Astrocyte of the cerebellum (primary cell): ENCODE data around the gene CENPW.

Source experiments
- DNase-seq: peaks from one replicate; pipeline ENCODE4 v3.0.0-alpha.2; 2011; ENCODE audit warnings: low read depth
- H3K4me3 ChIP-seq: 2 replicates; pipeline ENCODE4 v1.5.1; 2011; ENCODE audit warnings: mild to moderate bottlenecking, low read depth, low read length, moderate library complexity
- in situ Hi-C: cut with HindIII; loops from 2 replicates; pipeline ENCODE4 v1.10.0; 2017; ENCODE audit warnings: low sequenced_read_pairs
- TF ChIP-seq, protein P1 (sequence below): IDR thresholded peaks from 2 replicates; pipeline ENCODE4 v1.5.1; 2012; ENCODE audit warnings: low read length, low read depth, moderate library complexity, mild to moderate bottlenecking; ENCODE audit errors: missing control alignments

The CENPW gene

GRCh38 chr6:126308362-126308761 lies 31.6 kb upstream of the CENPW start:
- no peak overlapping the region for H3K4me3 ChIP-seq
- no peak for DNase-seq
- in situ Hi-C loops = no loop called here
- TF ChIP-seq, protein P1, sequence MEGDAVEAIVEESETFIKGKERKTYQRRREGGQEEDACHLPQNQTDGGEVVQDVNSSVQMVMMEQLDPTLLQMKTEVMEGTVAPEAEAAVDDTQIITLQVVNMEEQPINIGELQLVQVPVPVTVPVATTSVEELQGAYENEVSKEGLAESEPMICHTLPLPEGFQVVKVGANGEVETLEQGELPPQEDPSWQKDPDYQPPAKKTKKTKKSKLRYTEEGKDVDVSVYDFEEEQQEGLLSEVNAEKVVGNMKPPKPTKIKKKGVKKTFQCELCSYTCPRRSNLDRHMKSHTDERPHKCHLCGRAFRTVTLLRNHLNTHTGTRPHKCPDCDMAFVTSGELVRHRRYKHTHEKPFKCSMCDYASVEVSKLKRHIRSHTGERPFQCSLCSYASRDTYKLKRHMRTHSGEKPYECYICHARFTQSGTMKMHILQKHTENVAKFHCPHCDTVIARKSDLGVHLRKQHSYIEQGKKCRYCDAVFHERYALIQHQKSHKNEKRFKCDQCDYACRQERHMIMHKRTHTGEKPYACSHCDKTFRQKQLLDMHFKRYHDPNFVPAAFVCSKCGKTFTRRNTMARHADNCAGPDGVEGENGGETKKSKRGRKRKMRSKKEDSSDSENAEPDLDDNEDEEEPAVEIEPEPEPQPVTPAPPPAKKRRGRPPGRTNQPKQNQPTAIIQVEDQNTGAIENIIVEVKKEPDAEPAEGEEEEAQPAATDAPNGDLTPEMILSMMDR = no peak

- in situ Hi-C loops = no loop called here
These were observed 27.8 kb upstream of the CENPW start for GRCh38 chr6:126312013-126312665.

GRCh38 chr6:126313941-126314340 lies 26.0 kb upstream of the CENPW start:
- TF ChIP-seq, protein P1 = no peak
- no peak overlapping the region for H3K4me3 ChIP-seq
- no peak for DNase-seq
- in situ Hi-C loops = no loop called here

More at GRCh38 chr6:126312013-126312665, 27.8 kb upstream of the CENPW start:
- no peak for DNase-seq
- H3K4me3 ChIP-seq = no peak overlapping the region
- TF ChIP-seq, protein P1 = peak; percentile 39

GRCh38 chr6:126318797-126319196 lies 21.1 kb upstream of the CENPW start:
- no peak for DNase-seq
- in situ Hi-C loops = no loop called here
- TF ChIP-seq, protein P1 = no peak
- H3K4me3 ChIP-seq = no peak overlapping the region

- no peak overlapping the region for H3K4me3 ChIP-seq
- TF ChIP-seq, protein P1 = no peak
- in situ Hi-C loops = no loop called here
- no peak for DNase-seq
These were observed 6.2 kb upstream of the CENPW start for GRCh38 chr6:126333729-126334128.

DNA sequence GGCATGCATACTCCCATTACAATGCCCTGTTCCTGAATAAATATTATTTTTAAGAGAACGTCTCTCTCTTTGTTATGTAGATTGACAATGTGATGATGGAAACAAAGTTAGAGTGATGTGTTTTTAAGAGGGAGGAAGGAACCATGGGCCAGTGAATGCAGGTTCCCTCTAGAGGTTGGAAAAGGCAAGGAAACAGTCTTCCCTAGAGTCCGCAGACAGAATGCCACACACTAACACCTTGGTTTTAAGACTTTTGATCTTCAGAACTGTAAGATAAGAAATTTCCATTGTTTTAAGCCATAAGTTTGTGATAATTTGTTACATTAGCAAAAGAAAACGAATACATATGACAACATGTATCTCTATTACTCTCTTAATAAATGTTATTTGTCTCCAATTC lies 4.7 kb upstream of the CENPW start:
- in situ Hi-C loops = no loop called here

More for the DNA sequence above, 4.7 kb upstream of the CENPW start:
- H3K4me3 ChIP-seq = no peak overlapping the region
- no peak for DNase-seq
- TF ChIP-seq, protein P1 = peak; percentile 25
